Stromal cell of bone marrow (primary cell): Measurements from ENCODE around the gene CXCL11.

ENCODE experiments used
- DNase-seq: peaks from one replicate; pipeline ENCODE4 v3.0.0-alpha.2; 2012; ENCODE audit warnings: low read depth

Gene CXCL11

GRCh38 chr4:76042241-76042998 is 6.5 kb upstream of the CXCL11 start:
- peak; percentile 2 for DNase-seq

DNA sequence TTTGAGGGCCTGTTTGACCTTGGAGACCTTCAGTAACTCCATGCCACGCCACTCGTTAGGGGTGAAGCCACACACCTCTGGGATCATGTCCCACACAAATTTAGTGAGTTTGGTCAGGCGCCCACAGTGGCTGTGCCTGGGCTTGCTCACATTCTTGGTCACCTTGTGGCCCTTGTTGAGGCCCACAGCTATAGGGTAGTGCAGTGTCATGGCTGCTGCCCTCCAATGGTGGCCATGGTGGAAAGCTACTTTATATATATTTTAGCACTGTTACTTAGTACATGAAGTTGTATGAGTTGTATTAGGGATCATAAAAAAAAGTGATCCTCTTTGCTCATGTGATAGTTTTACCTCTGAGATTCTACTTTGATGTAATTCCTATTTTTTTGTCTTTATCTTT is 985 bp upstream of the CXCL11 start:
- no peak for DNase-seq

GRCh38 chr4:76035141-76035540 is 729 bp downstream of the CXCL11 start:
- no peak for DNase-seq

DNA sequence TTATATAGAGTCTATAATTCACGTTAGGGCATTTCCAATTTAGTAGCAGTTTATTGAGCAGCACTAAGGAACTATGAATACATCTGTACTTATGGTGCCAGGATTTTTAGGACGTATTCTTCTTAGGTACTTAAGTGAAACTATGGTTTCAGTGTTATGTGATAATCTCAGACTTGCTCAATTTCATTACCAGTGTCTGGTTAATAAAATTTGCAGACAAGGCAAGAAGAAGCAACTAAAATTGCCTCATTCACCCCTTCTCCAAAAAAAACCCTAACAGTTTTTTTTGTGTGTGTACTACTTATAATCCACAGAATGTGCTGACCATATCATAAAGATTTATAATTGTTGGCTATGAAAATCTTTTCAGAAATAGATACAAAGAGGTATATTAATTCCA is 6.6 kb downstream of the CXCL11 start:
- DNase-seq, result no peak

- DNase-seq, result peak; percentile 2
These were observed 7.5 kb downstream of the CXCL11 start for GRCh38 chr4:76028350-76028765.

DNA sequence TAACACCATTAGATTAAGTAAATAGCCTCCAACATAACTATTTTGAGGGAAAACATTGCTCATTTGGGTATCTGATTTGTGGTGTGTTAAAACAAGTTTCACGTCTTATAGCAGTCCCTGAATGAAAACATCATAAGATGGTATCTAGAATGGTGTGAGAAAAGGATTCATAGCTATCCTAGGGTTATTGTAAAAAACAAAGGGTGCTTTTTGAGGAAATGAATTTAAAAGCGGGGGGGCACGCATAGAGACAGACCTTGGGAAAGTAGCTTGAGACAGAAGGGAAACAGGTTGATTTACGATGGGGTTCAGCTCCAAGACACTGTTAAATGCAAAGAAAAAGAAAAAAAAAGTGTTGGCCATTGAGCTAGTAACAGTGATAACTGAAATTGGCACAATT is 11.8 kb downstream of the CXCL11 start:
- no peak for DNase-seq

- no peak for DNase-seq
These were observed 12.5 kb downstream of the CXCL11 start, which contains the start of gene CXCL10 for GRCh38 chr4:76023389-76023788. Gene CXCL10, minus strand, starts transcription at chr4:76023497. Its CDS starts 66 bp downstream, at chr4:76023431.

DNA sequence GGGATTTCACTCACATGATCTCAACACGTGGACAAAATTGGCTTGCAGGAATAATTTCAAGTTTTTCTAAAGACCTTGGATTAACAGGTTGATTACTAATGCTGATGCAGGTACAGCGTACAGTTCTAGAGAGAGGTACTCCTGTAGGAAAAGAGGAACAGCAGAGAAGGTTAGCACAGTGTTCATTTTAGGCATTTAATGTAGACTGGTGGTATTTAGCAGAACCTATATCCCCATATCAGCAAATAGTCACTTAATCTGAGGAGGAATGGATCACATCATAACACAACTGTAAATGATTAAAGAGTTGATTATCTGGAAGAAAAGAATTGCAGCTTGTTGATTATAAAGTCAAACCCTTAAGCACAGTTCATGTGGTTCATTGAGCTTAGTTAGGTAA is 13.2 kb downstream of the CXCL11 start:
- no peak for DNase-seq

GRCh38 chr4:76022031-76022430 is 13.8 kb downstream of the CXCL11 start:
- no peak for DNase-seq

GRCh38 chr4:76017056-76017686 is 18.7 kb downstream of the CXCL11 start:
- DNase-seq, result no peak

- DNase-seq, result no peak
These were observed 19.5 kb downstream of the CXCL11 start for GRCh38 chr4:76016393-76016792.

DNA sequence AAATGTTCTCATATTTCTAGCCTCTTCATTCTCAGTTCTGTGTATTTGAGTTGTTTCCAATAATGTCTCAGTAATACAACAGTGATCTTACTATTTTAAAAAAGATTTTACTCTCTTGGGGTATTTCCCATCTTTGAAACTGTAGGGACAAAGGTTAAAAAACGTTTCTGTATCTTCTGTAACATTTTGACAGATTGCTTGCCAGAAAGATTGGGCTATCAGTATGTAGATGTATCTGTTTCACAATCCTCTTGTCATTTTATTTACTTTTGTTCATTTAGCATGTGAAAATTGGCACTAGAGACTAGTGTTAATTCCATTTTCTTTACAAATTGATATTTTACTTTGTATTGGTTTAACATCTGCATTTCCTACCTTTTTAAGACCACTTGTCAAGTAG is 22.3 kb downstream of the CXCL11 start:
- DNase-seq, result no peak

GRCh38 chr4:76012388-76012801 is 23.5 kb downstream of the CXCL11 start:
- DNase-seq, result peak; percentile 6

DNA sequence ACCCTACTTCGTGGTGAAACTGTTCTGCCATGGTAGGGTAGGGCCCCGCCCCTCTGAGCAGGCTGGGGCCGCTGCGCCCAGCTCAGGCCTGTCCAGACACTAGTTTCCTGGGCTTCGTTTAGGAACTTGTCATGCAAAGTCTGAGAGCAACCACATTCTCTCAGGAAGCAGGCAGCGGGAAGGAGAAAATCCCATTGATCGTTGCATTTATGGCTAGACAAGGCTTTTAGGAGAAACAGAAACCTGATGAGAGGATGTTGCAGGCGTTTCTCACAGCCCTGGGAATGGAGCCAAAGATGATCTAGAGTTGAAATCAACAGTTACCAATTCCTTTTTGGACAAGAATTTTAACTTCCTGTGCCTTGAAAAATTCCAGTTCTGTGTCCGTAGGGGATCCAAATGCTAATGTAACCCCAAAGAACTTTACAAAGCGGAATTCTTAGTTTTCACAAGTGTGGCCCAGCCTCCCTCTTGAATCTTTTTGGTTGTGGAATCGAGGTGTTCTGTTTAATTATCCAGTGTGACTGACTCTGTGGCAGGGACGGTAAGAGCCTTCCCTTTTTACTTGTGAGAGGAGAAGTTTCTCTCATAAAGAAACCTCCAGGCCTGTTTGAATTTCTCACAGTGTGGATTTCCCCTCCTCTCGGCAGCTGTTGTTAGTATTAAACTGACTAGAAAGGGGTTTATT is 24.0 kb downstream of the CXCL11 start:
- peak; percentile 71 for DNase-seq

DNA sequence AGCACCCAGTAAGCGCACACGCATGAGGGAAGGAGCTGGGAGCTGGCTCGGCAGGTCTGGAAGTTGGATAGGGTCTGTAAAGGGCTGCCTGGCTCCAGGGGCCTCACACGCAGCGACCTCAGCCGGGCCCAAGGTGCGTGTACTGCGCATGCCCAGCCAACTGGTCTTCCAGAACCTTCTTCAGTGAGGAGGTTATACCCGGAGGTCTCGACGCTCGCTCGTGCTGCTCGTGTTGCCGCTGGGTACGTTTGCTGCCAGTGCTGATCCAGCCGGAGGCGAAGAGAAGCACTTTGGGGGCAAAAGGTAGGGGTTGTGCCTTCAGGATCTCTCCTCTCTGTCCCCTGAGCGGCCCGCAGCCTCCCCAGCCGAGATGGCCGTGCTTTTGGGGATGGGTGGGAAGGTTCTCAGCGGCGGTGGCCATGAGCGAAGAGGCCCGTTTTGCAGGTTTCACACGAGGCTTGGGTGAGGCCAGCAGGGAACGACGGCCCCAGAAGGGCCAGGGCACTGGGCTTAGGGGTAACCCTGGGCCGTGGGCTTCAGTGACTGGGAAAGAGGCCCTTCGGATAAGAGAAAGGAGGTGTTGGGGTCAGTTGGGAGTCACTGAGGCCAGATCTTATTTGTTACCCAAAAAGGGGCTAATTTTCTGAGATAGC is 24.7 kb downstream of the CXCL11 start:
- DNase-seq, result no peak

GRCh38 chr4:76010576-76010975 is 25.3 kb downstream of the CXCL11 start:
- no peak for DNase-seq

GRCh38 chr4:76009311-76009710 is 26.6 kb downstream of the CXCL11 start:
- no peak for DNase-seq

DNA sequence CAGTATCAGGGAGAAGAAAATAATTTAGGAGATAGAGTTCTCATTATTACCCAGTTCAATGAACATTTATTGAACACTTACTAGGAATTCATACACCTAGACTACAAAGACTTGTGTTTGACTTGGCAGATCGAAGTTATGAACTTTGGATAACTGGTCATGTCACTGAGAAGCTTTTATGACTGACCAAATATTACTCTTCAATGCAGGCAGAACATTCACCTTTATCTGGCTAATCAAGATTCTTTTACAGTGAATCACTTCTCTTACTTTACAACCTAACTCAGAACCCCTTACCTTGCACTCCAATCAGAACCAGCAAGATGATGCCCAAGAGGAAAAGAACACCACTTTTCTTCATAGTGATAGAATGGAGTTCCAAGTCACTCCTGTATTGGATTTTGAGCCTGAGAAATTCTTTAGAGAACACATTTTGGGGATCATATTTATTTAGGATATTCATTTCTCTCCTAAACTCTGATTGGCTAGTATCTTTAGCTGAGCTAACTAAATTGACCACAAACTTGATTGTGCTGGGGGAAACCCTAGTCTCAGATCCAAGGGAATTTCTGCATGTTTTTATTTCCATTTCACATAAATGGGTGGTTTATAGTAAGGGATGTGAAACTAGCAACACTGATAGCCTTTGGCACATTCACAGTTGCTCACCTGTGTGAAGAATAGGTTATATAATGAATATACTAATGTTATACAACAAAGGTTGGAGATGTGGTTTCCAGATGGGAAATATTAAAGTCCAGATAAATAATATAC is 28.6 kb downstream of the CXCL11 start, which contains the start of gene CXCL9:
TSS of gene CXCL9 (minus strand) at position 421 of the 774 bp plus-strand sequence. CDS start at position 361, 60 bp downstream.
- DNase-seq, result no peak

DNA sequence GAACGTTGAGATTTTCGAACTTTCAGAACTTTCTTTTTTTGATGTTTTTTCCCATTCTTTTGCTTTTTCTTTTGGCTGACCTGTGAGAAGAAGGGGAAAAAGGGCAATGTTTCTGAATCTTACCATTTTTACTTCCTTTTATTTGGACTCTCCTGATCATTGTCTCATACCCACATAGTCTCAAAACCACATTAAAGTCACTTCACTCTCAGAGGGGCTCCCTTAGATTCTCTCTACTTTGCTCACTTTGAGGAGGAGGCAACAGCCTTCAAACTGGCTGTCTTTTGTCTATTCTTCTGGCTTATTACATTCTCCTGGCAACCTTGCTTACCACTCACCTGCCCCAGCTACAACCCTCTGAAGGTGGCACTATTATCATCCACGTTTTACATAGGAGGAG is 32.2 kb downstream of the CXCL11 start:
- no peak for DNase-seq

GRCh38 chr4:76003035-76003434 is 32.8 kb downstream of the CXCL11 start:
- DNase-seq, result no peak

GRCh38 chr4:76002176-76002575 is 33.7 kb downstream of the CXCL11 start:
- DNase-seq, result no peak

GRCh38 chr4:76001700-76002099 is 34.2 kb downstream of the CXCL11 start:
- no peak for DNase-seq
